OCI-LY3 (cell line): Measurements from ENCODE around the gene LUC7L2.
"Not testable (repeated sequence)": the region's sequence is repeated elsewhere in the genome, so short reads cannot be mapped to it uniquely, and the experiment has no call there.

ENCODE experiments used
- EZH2phosphoT487 ChIP-seq: fragments of 200-600 bp; shearing (Covaris generic); IDR thresholded peaks from 2 replicates; pipeline ENCODE4 v1.6.1; 2018; ENCODE audit warnings: antibody characterized with exemption, mixed run types, low read depth
- TF ChIP-seq, protein P1 (sequence below): fragments of 200-600, 300-600 bp; sonication (generic); IDR thresholded peaks from 2 replicates; pipeline ENCODE4 v1.5.1; 2014; ENCODE audit warnings: antibody characterized with exemption, low read length, low read depth

DNA sequence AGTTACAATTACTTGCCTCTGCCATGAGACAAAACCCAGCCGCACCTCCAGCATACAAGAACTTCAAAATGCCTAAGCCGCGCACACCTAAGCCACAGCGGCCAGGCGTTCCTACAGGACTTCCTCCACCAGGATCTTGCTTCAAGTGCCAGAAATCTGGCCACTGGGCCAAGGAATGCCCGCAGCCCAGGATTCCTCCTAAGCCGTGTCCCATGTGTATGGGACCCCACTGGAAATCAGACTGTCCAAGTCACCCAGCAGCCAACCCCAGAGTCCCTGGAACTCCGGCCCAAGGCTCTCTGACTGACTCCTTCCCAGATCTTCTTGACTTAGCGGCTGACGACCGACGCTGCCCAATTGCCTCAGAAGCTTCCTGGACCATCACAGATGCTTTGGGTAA lies 103.7 kb downstream of the LUC7L2 start:
- TF ChIP-seq, protein P1, sequence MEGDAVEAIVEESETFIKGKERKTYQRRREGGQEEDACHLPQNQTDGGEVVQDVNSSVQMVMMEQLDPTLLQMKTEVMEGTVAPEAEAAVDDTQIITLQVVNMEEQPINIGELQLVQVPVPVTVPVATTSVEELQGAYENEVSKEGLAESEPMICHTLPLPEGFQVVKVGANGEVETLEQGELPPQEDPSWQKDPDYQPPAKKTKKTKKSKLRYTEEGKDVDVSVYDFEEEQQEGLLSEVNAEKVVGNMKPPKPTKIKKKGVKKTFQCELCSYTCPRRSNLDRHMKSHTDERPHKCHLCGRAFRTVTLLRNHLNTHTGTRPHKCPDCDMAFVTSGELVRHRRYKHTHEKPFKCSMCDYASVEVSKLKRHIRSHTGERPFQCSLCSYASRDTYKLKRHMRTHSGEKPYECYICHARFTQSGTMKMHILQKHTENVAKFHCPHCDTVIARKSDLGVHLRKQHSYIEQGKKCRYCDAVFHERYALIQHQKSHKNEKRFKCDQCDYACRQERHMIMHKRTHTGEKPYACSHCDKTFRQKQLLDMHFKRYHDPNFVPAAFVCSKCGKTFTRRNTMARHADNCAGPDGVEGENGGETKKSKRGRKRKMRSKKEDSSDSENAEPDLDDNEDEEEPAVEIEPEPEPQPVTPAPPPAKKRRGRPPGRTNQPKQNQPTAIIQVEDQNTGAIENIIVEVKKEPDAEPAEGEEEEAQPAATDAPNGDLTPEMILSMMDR = not testable (repeated sequence)
- not testable (repeated sequence) for TF ChIP-seq EZH2phosphoT487
